Left colon (tissue), 2 donors: Measurements from ENCODE around the gene LYST. TPM values are rescaled to one million over a fixed set of nuclear protein-coding genes. Genes with fewer than 3 reads are reported as not detected.

Experiments used
- ATAC-seq: fragments of 200-7000 bp; cut with Tn5 transposase; one replicate; pipeline ENCODE4 v1.9.1; 2020; ENCODE audit warnings: mild to moderate bottlenecking, moderate library complexity
- DNase-seq, 2 donors: peaks; one replicate each; pipeline ENCODE4 v3.0.0-alpha.2; 2020
- intact Hi-C, 2 donors: fragments of 100-400 bp; cut with DNase I in 1 of 2; cut with micrococcal nuclease in 1 of 2; formaldehyde crosslinking; loops; one replicate each; pipeline versions ENCODE4 v1.11.2 to v1.14.0; 2022; cut with DNase I, micrococcal nuclease
- total RNA-seq, 2 donors: library from RNA; stranded (reverse); fragmentation: NEBNext Ultra II Directional; extraction: Animal tissue kit (Norgen Biotek cat#: 25700); gene quantifications; one replicate each; pipeline ENCODE4 v1.2.1, GENCODE V29; 2021
- donor health status: DM: no; HTN: no; CAD: no.
- donor health status: DM: yes; HTN: yes; CAD: no.

LYST gene
- total RNA-seq, 2 donors from 2014 or later: 22.4 to 31.1 TPM

GRCh38 chr1:235834620-235835019 lies 32.1 kb downstream of the LYST start:
- no peak for DNase-seq
- ATAC-seq: peak; percentile 66
- intact Hi-C loops: no loop called here

- ATAC-seq (no peak), DNase-seq (no peak)
- intact Hi-C loops: no loop called here
Observed at GRCh38 chr1:235832011-235832410, 34.7 kb downstream of the LYST start.

- intact Hi-C loops: no loop called here
- DNase-seq (no peak), ATAC-seq (no peak)
Observed at GRCh38 chr1:235831148-235831547, 35.6 kb downstream of the LYST start.

- no peak for DNase-seq
- intact Hi-C loops: no loop called here
- peak; percentile 22 for ATAC-seq
Observed at GRCh38 chr1:235826102-235826854, 40.4 kb downstream of the LYST start.

GRCh38 chr1:235825229-235825628 lies 41.5 kb downstream of the LYST start:
- intact Hi-C loops: no loop called here
- DNase-seq (no peak), ATAC-seq (no peak)

GRCh38 chr1:235823684-235824083 lies 43.0 kb downstream of the LYST start:
- no peak for ATAC-seq

GRCh38 chr1:235822685-235823084 lies 44.0 kb downstream of the LYST start:
- DNase-seq: no peak
- intact Hi-C loops: no loop called here
- ATAC-seq: no peak

More at GRCh38 chr1:235823684-235824083, 43.0 kb downstream of the LYST start:
- DNase-seq: no peak
- intact Hi-C loops: no loop called here

GRCh38 chr1:235821361-235821981 lies 45.2 kb downstream of the LYST start:
- intact Hi-C loops: no loop called here
- no peak for ATAC-seq
- DNase-seq: no peak

- DNase-seq (no peak), ATAC-seq (no peak)
- intact Hi-C loops: no loop called here
Observed at GRCh38 chr1:235820061-235820460, 46.6 kb downstream of the LYST start.

- ATAC-seq: no peak
- no peak for DNase-seq
- intact Hi-C loops: no loop called here
Observed at GRCh38 chr1:235818632-235819136, 48.0 kb downstream of the LYST start.

- ATAC-seq: no peak
- DNase-seq: no peak
- intact Hi-C loops: no loop called here
Observed at GRCh38 chr1:235817101-235817728, 49.5 kb downstream of the LYST start.

- intact Hi-C loops: no loop called here
- ATAC-seq: no peak
- no peak for DNase-seq
Observed at GRCh38 chr1:235809688-235810397, 56.9 kb downstream of the LYST start.

- DNase-seq: no peak
Observed at GRCh38 chr1:235808223-235808622, 58.5 kb downstream of the LYST start.

GRCh38 chr1:235806123-235806522 lies 60.6 kb downstream of the LYST start:
- ATAC-seq: no peak
- intact Hi-C loops: no loop called here
- DNase-seq: no peak

More at GRCh38 chr1:235808223-235808622, 58.5 kb downstream of the LYST start:
- intact Hi-C loops: no loop called here
- ATAC-seq: no peak

GRCh38 chr1:235802573-235803346 lies 63.9 kb downstream of the LYST start:
- ATAC-seq: no peak
- intact Hi-C loops: no loop called here
- DNase-seq: no peak

GRCh38 chr1:235799264-235799663 lies 67.4 kb downstream of the LYST start:
- intact Hi-C loops: no loop called here
- no peak for DNase-seq
- ATAC-seq: no peak

GRCh38 chr1:235791532-235792060 lies 75.1 kb downstream of the LYST start:
- ATAC-seq (peak; percentile 88), DNase-seq (peak in 1 of 2 donors; percentile 26)
- intact Hi-C loops: no loop called here

GRCh38 chr1:235790123-235790522 lies 76.6 kb downstream of the LYST start:
- no peak for ATAC-seq
- intact Hi-C loops: no loop called here
- no peak for DNase-seq
